CD4-positive, alpha-beta T cell treated with Interferon alpha-2 for 1 hour (primary cell): ENCODE measurements around the gene CEMIP.

Experiments
- DNase-seq, 2 donors: peaks; one replicate each; pipeline ENCODE4 v3.0.0-alpha.2; 2020 to 2022

CEMIP gene

GRCh38 chr15:80936288-80937078, 157.3 kb downstream of the CEMIP start:
- DNase-seq = no peak

GRCh38 chr15:80937718-80938117, 158.5 kb downstream of the CEMIP start:
- DNase-seq = no peak

GRCh38 chr15:80939216-80939615, 160.0 kb downstream of the CEMIP start:
- DNase-seq = no peak

- DNase-seq = no peak
These were observed 161.2 kb downstream of the CEMIP start for GRCh38 chr15:80940331-80940730.

GRCh38 chr15:80940851-80941250, 161.7 kb downstream of the CEMIP start:
- no peak for DNase-seq

GRCh38 chr15:80942266-80942665, 163.1 kb downstream of the CEMIP start:
- no peak for DNase-seq

GRCh38 chr15:80942746-80943565, 163.8 kb downstream of the CEMIP start:
- DNase-seq = no peak

GRCh38 chr15:80944818-80945217, 165.6 kb downstream of the CEMIP start:
- no peak for DNase-seq

GRCh38 chr15:80945605-80946004, 166.4 kb downstream of the CEMIP start:
- DNase-seq = no peak

GRCh38 chr15:80946576-80946975, 167.4 kb downstream of the CEMIP start:
- DNase-seq = no peak

GRCh38 chr15:80948651-80949292, 169.6 kb downstream of the CEMIP start:
- no peak for DNase-seq

- no peak for DNase-seq
These were observed 170.6 kb downstream of the CEMIP start for GRCh38 chr15:80949756-80950155.

GRCh38 chr15:80950291-80951078, 171.3 kb downstream of the CEMIP start:
- DNase-seq = no peak

GRCh38 chr15:80951941-80952340, 172.8 kb downstream of the CEMIP start:
- DNase-seq = no peak

- no peak for DNase-seq
These were observed 174.1 kb downstream of the CEMIP start for GRCh38 chr15:80953001-80953952.

- no peak for DNase-seq
These were observed 175.0 kb downstream of the CEMIP start for GRCh38 chr15:80953953-80954778.

- DNase-seq = peak in 1 of 2 donors; percentile 12
These were observed 176.6 kb downstream of the CEMIP start for GRCh38 chr15:80955571-80956452.

GRCh38 chr15:80957556-80957955, 178.4 kb downstream of the CEMIP start:
- no peak for DNase-seq

GRCh38 chr15:80957976-80958375, 178.8 kb downstream of the CEMIP start:
- DNase-seq = no peak
